ENCODE measurements around the gene STON2.

Gene STON2

DNA sequence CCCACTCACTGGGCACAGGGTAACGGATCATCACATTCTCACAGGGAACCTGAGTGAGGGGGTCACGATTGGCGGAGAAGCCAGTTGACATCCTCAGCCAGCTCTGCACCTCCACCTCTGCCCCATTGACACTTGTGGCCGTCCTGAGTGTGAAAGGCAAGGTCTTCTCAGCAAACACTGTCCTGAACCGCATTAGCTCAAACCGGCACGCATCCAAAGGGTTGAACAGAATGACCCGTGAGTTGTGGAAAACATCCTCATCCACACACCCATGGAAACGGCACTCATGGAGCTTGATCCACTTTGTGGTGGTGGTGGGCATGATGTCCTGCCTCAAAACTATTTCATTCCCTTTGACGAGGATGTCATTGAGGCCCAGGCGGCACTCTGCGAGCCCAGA, 123.0 kb downstream of the STON2 start:
- no peak for DNase-seq (ENCODE audit: low read depth)
- no peak for TF ChIP-seq CTCF (IDR thresholded peaks at IDR 0.05; ENCODE audit: low read length, missing control alignments)
- H3K4me3 ChIP-seq (replicated peaks; ENCODE audit: low read depth, low read length): no peak overlapping the region

DNA sequence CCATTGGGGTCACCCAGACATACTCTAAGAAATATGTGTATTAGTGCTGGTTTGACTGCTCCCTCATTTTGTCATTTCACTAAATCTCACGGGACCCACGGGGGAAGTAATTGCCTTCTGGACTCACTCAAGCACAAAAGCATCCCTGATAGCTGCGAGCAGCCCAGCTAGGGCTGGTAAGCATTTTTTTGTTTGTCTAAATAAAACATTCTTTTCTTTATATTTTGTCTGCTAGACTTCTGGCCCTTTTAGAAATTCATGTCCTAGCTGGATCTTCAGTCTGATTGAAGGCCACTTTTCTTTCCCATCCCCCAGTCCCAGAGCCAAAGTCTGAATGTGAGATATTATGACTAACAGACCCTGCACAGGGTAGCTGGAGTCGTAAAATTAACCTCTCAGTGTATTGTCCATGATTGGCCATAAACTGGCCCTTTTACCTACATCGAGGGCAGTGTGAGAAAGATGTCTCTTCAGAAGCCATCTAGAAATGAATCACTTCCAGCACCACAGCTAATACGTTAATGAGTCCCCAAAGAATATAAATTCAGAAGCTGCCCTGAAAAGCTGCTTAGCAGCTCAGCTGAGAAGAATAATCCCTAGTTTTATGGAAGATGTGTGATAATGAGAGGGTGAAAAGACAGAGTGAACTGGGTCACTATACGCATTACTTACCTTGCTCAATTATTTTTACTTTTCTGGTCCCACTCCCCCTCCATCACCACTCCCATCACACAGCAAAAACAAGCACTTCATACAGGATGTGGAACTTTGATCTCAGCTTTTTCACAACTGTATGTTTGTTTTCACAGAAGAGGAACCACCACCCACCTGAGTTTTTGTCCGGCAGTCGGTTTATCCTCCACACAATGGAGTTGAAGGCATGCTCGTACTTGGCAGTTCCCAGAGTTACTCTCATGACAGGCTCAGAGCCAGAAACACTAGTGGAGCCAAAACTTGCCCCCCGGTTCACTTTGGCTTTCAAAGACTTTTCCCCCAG, 123.8 kb downstream of the STON2 start:
- DNase-seq (ENCODE audit: low read depth): no peak
- no peak for TF ChIP-seq CTCF (IDR thresholded peaks at IDR 0.05; ENCODE audit: low read length, missing control alignments)
- no peak overlapping the region for H3K4me3 ChIP-seq (replicated peaks; ENCODE audit: low read depth, low read length)

DNA sequence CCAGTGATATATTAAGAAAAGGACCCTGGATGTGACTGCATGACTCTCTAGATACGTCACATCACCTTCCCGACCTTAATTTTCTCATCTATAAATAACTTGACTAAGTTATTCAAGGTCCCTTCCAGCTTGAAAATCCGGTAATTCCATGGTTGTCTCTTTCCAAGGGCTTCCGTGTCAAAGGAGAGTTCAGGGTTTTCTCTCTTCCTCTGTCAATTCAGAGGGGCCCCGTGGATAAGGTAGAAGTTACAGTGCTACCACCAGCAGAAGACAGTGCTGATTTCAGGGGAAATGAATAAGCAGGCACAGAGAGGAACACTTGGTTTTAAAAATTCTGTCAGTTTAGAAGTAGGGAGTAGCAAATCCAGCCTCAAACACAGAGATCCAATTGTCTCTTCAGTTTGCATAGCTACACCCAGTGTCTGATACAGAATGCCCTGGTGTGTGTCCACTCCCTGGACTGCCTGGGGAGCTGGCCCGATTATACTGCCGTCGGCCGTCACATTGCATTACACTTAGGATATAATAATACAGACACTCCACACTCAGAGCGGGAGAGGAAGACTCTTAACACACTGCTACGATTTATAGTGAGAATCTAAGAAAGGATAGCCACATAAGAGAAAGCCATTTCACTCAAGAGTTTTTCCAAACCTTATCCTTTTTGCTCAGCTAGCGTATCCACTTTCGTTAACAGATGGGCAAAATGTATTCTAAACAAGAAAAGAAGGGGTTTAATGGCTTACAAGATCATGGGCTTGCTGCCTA, 124.6 kb downstream of the STON2 start:
- no peak overlapping the region for H3K4me3 ChIP-seq (replicated peaks; ENCODE audit: low read depth, low read length)
- no peak for DNase-seq (ENCODE audit: low read depth)
- no peak for TF ChIP-seq CTCF (IDR thresholded peaks at IDR 0.05; ENCODE audit: low read length, missing control alignments)

DNA sequence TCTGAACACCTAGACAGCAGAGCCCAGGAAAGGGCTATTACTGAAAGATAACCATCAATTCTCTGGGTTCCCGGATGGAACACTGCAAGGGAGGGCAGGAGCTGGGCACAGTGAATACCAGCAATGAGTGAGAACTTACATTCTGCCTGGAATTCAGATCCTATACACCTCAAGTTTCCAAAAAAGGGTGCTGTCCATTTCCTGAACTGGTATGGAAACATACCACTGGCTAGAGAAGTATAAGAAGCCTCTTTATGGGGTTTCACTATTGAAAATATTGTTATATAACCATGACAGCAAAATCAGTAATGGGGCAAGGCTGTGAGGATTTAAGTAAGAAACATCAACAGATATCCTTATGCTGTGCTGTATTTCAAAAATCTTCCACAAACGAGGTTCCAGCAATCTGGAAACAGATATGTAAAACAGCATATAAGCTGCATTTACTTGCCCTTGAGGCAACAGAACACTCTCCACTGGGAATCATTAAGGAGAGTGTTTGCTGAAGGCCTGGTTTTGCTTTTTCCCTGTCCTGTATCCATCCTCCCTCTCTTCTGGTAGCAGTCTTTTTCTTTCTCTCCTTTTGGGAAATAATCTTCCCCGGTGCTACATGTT, 126.1 kb downstream of the STON2 start:
- DNase-seq (ENCODE audit: low read depth): no peak
- TF ChIP-seq CTCF (IDR thresholded peaks at IDR 0.05; ENCODE audit: low read length, missing control alignments): no peak
- H3K4me3 ChIP-seq (replicated peaks; ENCODE audit: low read depth, low read length): no peak overlapping the region

- no peak overlapping the region for H3K4me3 ChIP-seq (replicated peaks; ENCODE audit: low read depth, low read length)
- TF ChIP-seq CTCF (IDR thresholded peaks at IDR 0.05; ENCODE audit: low read length, missing control alignments): no peak
- no peak for DNase-seq (ENCODE audit: low read depth)
Measured at GRCh38 chr14:81273521-81273920, 126.6 kb downstream of the STON2 start.

- TF ChIP-seq CTCF (IDR thresholded peaks at IDR 0.05; ENCODE audit: low read length, missing control alignments): no peak
- no peak for DNase-seq (ENCODE audit: low read depth)
- H3K4me3 ChIP-seq (replicated peaks; ENCODE audit: low read depth, low read length): no peak overlapping the region
Measured at GRCh38 chr14:81272317-81272716, 127.8 kb downstream of the STON2 start.

Measured in fibroblast of pulmonary artery (primary cell).